ENCODE measurements around the gene SMIM26.

GRCh38 chr20:18553746-18554145, 13.5 kb upstream of the SMIM26 start:
- TF ChIP-seq POLR2A (IDR thresholded peaks at IDR 0.05) (no peak), CTCF (IDR thresholded peaks at IDR 0.05) (no peak)
